ENCODE measurements around the gene PHLPP2.
"Not testable (repeated sequence)": the region's sequence is repeated elsewhere in the genome, so short reads cannot be mapped to it uniquely, and the experiment has no call there.

PHLPP2 gene

DNA sequence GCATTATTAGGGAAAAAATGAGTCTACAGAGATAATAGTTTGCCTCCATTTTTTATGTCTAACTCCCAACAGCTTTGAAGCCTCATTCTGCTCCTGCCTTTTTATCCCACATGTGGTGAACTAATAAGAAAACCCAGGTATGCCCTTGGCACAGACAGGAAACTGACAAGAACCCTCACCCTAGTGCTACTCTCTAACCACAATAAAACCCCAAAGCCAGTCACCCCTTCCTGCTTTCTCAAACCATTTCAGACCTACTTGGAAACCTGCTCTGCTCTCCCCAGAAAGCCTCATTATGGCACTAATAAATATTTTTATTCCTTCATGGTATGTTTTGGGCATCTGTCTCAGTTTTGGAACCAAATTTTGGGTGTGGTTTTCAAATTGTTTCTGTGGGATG is 102.4 kb downstream of the PHLPP2 start:
- TF ChIP-seq, protein P1, sequence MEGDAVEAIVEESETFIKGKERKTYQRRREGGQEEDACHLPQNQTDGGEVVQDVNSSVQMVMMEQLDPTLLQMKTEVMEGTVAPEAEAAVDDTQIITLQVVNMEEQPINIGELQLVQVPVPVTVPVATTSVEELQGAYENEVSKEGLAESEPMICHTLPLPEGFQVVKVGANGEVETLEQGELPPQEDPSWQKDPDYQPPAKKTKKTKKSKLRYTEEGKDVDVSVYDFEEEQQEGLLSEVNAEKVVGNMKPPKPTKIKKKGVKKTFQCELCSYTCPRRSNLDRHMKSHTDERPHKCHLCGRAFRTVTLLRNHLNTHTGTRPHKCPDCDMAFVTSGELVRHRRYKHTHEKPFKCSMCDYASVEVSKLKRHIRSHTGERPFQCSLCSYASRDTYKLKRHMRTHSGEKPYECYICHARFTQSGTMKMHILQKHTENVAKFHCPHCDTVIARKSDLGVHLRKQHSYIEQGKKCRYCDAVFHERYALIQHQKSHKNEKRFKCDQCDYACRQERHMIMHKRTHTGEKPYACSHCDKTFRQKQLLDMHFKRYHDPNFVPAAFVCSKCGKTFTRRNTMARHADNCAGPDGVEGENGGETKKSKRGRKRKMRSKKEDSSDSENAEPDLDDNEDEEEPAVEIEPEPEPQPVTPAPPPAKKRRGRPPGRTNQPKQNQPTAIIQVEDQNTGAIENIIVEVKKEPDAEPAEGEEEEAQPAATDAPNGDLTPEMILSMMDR (IDR thresholded peaks at IDR 0.05; ENCODE audit: control insufficient read depth, insufficient read depth, low read depth, low read length, missing control alignments): no peak
- no peak overlapping the region for H3K4me3 ChIP-seq (ENCODE audit: control insufficient read depth, low read depth, low read length)
- DNase-seq (ENCODE audit: low read depth): no peak

DNA sequence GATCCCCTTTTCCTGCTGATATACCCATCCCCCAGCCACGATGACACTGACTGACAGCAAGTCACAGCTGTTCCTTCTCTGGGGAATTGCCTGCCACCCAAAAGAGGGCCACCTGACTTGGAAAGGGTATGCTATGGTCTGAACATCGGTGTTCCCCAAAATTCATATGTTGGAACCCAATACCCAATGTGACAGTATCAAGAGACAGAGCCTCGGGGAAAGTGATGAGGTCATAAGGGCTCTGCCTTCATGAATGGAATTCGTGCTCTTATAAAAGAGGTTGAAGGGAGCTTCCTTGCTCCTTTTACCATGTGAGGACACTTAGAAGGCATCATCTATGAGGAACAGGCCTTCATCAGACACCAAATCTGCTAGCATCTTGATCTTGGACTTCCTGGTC is 106.1 kb downstream of the PHLPP2 start:
- H3K4me3 ChIP-seq (ENCODE audit: control insufficient read depth, low read depth, low read length): no peak overlapping the region
- no peak for DNase-seq (ENCODE audit: low read depth)
- TF ChIP-seq, protein P1 (IDR thresholded peaks at IDR 0.05; ENCODE audit: control insufficient read depth, insufficient read depth, low read depth, low read length, missing control alignments): no peak

DNA sequence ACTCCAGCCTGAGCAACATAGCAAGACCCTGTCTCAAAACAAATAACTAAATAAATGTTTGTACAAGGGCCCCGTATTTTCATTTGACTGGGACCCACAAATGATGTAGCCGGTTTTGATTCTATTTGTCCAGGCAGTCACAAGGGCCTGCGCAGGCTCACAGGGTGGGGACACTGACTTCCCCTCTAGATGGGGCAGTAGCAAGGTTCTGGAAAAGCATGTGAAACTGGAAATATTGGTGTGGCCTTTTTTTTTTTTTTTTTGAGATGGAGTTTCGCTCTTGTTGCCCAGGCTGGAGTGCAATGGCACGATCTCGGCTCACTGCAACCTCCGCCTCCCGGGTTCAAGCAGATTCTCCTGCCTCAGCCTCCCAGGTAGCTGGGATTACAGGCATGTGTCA is 109.5 kb downstream of the PHLPP2 start:
- H3K4me3 ChIP-seq (ENCODE audit: control insufficient read depth, low read depth, low read length); DNase-seq (ENCODE audit: low read depth): not testable (repeated sequence)

DNA sequence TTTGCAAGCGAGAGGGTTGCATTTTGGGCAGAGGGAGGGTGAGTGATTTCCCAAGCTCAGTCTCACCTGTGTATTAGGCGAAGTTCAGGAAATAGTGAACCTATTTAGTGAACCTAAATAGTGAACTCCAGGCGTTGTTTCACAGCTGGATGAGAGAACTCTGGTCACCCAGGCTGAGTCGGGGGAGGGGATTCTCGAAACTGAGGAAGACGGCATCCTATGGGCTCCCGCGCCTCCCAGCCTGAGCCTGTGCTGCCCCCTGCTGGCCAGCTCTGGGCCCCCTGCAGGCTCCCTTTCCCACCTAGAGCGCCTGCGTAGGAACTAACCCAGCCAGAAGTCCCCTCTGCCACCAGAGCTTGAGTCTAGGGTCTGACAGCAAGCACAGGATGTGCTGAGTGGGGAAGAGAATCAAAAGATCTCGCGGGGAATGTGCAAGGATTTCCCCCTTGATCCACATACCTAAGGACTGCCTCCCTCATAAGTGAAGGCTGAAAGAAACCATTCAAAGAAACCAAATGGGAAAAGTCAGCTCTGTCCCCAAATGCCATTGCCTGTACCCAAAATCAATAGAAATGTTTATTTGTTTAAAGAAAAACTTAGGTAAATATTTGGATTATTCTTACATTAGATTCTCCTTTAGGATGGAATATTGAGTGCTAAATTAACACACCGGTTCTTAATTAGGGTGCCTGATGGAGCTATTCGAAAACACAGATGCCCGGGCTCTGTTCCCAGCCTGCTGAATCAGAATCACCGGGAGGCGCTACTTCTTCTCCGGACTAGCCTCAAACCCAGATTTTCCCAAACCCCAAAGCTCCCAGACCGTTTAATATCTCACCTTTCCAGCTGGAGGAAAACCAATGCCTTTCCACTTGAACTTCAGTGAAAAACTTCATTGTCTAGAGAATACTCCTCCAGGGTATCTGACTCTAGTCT is 113.3 kb downstream of the PHLPP2 start:
- no peak for DNase-seq (ENCODE audit: low read depth)
- TF ChIP-seq, protein P1 (IDR thresholded peaks at IDR 0.05; ENCODE audit: control insufficient read depth, insufficient read depth, low read depth, low read length, missing control alignments): peak; percentile 98
- no peak overlapping the region for H3K4me3 ChIP-seq (ENCODE audit: control insufficient read depth, low read depth, low read length)

DNA sequence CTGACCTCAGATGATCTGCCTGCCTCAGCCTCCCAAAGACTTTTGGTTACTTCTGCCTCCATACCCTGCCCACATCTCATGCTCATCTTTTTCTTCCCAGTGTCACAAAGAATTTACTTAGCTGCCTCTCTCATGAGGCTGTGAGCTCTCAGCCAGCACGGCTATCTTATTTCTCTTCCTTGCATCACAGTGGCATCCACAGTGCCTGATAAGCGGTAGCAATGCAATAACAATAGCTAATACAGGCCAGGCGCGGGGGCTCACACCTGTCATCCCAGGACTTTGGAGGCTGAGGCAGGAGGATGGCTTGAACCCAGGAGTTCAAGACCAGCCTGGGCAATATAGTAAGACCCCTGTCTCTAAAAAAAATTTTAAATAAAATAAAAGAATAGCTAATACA is 114.1 kb downstream of the PHLPP2 start:
- TF ChIP-seq, protein P1 (IDR thresholded peaks at IDR 0.05; ENCODE audit: control insufficient read depth, insufficient read depth, low read depth, low read length, missing control alignments): no peak
- no peak for DNase-seq (ENCODE audit: low read depth)
- H3K4me3 ChIP-seq (ENCODE audit: control insufficient read depth, low read depth, low read length): no peak overlapping the region

DNA sequence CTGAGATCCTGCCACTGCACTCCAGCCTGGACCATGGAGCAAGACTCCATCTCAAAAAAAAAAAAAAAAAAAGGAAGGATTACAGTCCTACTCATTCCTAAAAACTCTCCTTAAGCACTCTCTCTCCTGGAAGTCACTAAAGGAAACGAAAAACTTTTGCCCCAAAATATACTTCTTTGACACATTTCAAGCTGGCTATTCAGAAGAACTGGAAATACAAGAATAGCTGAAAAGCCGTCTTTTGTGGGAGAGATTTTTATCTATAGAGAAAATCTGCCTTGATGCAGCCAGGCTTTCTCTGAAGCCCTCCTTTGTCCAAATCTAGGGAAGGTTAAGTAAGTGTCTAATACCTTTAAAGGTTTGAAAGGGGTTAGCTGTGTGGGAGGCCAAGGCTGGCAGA is 115.4 kb downstream of the PHLPP2 start:
- no peak for DNase-seq (ENCODE audit: low read depth)
- TF ChIP-seq, protein P1 (IDR thresholded peaks at IDR 0.05; ENCODE audit: control insufficient read depth, insufficient read depth, low read depth, low read length, missing control alignments): no peak
- H3K4me3 ChIP-seq (ENCODE audit: control insufficient read depth, low read depth, low read length): no peak overlapping the region

DNA sequence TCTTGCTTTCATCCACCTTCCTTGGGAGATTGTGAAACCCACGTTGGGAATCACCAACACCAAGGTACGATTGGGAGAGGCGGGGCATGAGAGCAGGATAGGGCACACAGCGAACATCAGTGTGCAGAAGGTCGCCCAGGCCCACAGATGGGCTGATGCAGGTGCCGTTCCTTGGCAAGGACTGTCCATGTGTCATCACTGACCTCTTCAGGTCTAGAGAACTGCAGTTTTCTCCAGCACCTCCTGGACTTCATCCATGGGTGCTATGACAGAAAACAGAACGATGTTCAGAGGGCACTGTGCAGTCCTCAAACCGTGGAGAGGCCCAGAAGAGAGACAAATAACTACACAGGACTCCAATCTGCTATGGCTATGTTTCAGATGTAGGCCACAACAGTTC is 123.7 kb downstream of the PHLPP2 start:
- no peak for DNase-seq (ENCODE audit: low read depth)
- TF ChIP-seq, protein P1 (IDR thresholded peaks at IDR 0.05; ENCODE audit: control insufficient read depth, insufficient read depth, low read depth, low read length, missing control alignments): no peak

DNA sequence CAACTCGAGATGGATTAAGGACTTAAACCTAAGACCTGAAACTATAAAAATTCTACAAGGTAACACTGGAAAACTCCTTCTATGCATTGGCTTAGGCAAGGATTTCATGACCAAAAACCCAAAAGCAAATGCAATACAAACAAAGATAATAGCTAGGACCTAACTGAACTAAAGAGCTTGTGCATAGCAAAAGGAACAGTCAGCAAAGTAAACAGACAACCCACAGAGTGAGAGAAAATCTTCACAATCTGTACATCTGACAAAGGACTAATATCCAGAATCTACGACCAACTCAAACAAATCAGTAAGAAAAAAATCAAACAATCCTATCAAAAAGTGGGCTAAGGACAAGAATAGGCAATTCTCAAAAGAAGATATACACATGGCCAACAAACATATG is 126.1 kb downstream of the PHLPP2 start:
- not testable (repeated sequence) for H3K4me3 ChIP-seq (ENCODE audit: control insufficient read depth, low read depth, low read length); DNase-seq (ENCODE audit: low read depth)

More for the DNA sequence above, 123.7 kb downstream of the PHLPP2 start:
- H3K4me3 ChIP-seq (ENCODE audit: control insufficient read depth, low read depth, low read length): no peak overlapping the region

DNA sequence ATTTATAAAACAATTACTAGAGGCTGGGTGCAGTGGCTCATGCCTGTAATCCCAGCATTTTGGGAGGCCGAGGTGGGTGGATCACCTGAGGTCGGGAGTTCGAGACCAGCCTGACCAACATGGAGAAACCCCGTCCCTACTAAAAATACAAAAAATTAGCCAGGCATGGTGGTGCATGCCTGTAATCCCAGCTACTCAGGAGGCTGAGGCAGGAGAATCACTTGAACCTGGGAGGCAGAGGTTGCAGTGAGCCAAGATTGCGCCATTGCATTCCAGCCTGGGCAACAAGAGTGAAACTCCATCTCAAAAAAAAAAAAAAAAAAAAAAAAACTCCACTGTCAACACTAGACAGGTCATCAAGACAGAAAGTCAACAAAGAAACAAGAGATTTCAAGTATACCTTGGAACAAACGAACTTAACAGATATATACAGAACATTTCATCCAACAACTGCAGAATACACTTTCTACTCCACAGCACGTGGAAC is 129.1 kb downstream of the PHLPP2 start:
- DNase-seq (ENCODE audit: low read depth); H3K4me3 ChIP-seq (ENCODE audit: control insufficient read depth, low read depth, low read length): not testable (repeated sequence)

All from AG09309 (cell line).